Tibial nerve (tissue), 4 donors: Measurements from ENCODE around the gene CLDN14. TPM values are rescaled to one million over a fixed set of nuclear protein-coding genes. Genes with fewer than 3 reads are reported as not detected.

Experiments used
- DNase-seq, 2 donors: peaks; one replicate each; pipeline ENCODE4 v3.0.0-alpha.2; 2019; ENCODE audit warnings: low spot score in 2 of 2
- H3K27ac ChIP-seq, 4 donors: fragments of 200-600 bp; sonication (generic) in 3 of 4; one replicate each; pipeline ENCODE4 v1.5.1; 2017 to 2019; ENCODE audit warnings: mild to moderate bottlenecking in 1 of 4
- H3K27me3 ChIP-seq, 2 donors: fragments of 200-600 bp; sonication (generic) in 1 of 2; one replicate each; pipeline versions ENCODE4 v1.5.1 to v1.6.0; 2017 to 2019
- H3K36me3 ChIP-seq, 3 donors: fragments of 200-600 bp; sonication (generic); one replicate each; pipeline ENCODE4 v1.5.1; 2018 to 2019
- H3K4me1 ChIP-seq, 4 donors: fragments of 200-600 bp; sonication (generic) in 3 of 4; one replicate each; pipeline ENCODE4 v1.5.1; 2017 to 2019
- H3K4me3 ChIP-seq, 4 donors: fragments of 200-600 bp; sonication (generic) in 3 of 4; one replicate each; pipeline ENCODE4 v1.5.1; 2017 to 2019; ENCODE audit warnings: mild to moderate bottlenecking in 1 of 4, moderate library complexity in 1 of 4
- H3K9me3 ChIP-seq, 4 donors: fragments of 200-600 bp; sonication (generic) in 3 of 4; one replicate each; pipeline ENCODE4 v1.5.1; 2017 to 2019
- CTCF ChIP-seq, 5 experiments: fragments of 200-600 bp in 3 of 5; fragments of 450-650 bp in 2 of 5; sonication (generic) in 3 of 5; IDR thresholded peaks; one replicate each; pipeline ENCODE4 v1.5.1; 2016 to 2019; ENCODE audit warnings: antibody characterized with exemption in 5 of 5, mild to moderate bottlenecking in 3 of 5, moderate library complexity in 2 of 5
- EP300 ChIP-seq, 2 donors: sonication (generic); formaldehyde crosslinking; IDR thresholded peaks; one replicate each; pipeline ENCODE4 v1.6.1; 2017; ENCODE audit warnings: antibody characterized with exemption in 2 of 2, mild to moderate bottlenecking in 1 of 2
- POLR2A ChIP-seq, 2 donors: fragments of 450-650 bp; IDR thresholded peaks; one replicate each; pipeline ENCODE4 v1.6.1; 2017; ENCODE audit warnings: antibody characterized with exemption in 2 of 2, mild to moderate bottlenecking in 2 of 2, moderate library complexity in 2 of 2
- WGBS, 2 donors: methylation state at CpG; one replicate each; pipeline ENCODE4 v1.1.5; 2018; 5-methylcytosine and 5-hydroxymethylcytosine counted together
- total RNA-seq, 4 donors: library from RNA; depleted of rRNA; stranded (reverse); fragments of >200 nt; gene quantifications; one replicate each; pipeline ENCODE4 v1.1.0, GENCODE V29; 2016

CLDN14 gene
- total RNA-seq, 4 donors from 2014 or later, result 1.3 TPM; not detected in 3

- DNase-seq, result no peak
- WGBS, 2 donors, result 73 to 74% methylated on average over 4 of the region's 4 CpGs
- peak overlapping the region in 2 of 4 donors; percentile 64 to 79 for H3K27ac ChIP-seq
- no peaks in the 10 kb centered on the region for H3K27me3 ChIP-seq
- H3K4me1 ChIP-seq, result peaks cover 0 to 13% (median 0%) of the 10 kb centered on the region in 4 donors
- no peaks in the 10 kb centered on the region for H3K36me3 ChIP-seq
- H3K9me3 ChIP-seq, result no peaks in the 10 kb centered on the region
- TF ChIP-seq EP300 (IDR thresholded peaks at IDR 0.05), result no peak
- no peak for TF ChIP-seq POLR2A (IDR thresholded peaks at IDR 0.05)
- TF ChIP-seq CTCF (IDR thresholded peaks at IDR 0.05), result no peak
- H3K4me3 ChIP-seq, result peak overlapping the region in 1 of 4 donors; percentile 33
Observed at GRCh38 chr21:36430841-36431240, 49.1 kb downstream of the CLDN14 start.

GRCh38 chr21:36429947-36430546 is 49.9 kb downstream of the CLDN14 start:
- TF ChIP-seq EP300 (IDR thresholded peaks at IDR 0.05) (peak in 1 of 2 donors; percentile 83), POLR2A (IDR thresholded peaks at IDR 0.05) (peak; percentile 7 to 22), CTCF (IDR thresholded peaks at IDR 0.05) (peak in 1 of 5 experiments; percentile 20)
- WGBS, 2 donors, result 34 to 47% methylated on average over 17 to 22 of the region's 22 CpGs
- peak overlapping the region in 3 of 4 donors; percentile 50 to 79 (median 64) for H3K27ac ChIP-seq
- H3K27me3 ChIP-seq, result no peaks in the 10 kb centered on the region
- H3K4me3 ChIP-seq, result peak overlapping the region in 3 of 4 donors; percentile 0 to 33 (median 17)
- no peaks in the 10 kb centered on the region for H3K9me3 ChIP-seq
- DNase-seq, result peak; percentile 41 to 71
- no peaks in the 10 kb centered on the region for H3K36me3 ChIP-seq
- peaks cover 0 to 13% (median 0%) of the 10 kb centered on the region in 4 donors for H3K4me1 ChIP-seq

GRCh38 chr21:36428761-36429432 is 51.0 kb downstream of the CLDN14 start:
- 80 to 82% methylated on average over 12 of the region's 12 CpGs for WGBS, 2 donors
- Histone ChIP-seq H3K4me1 (peaks cover 0 to 13% (median 0%) of the 10 kb centered on the region in 4 donors), H3K4me3 (no peak overlapping the region), H3K36me3 (no peaks in the 10 kb centered on the region), H3K9me3 (no peaks in the 10 kb centered on the region), H3K27ac (peak overlapping the region in 1 of 4 donors; percentile 61), H3K27me3 (no peaks in the 10 kb centered on the region)
- TF ChIP-seq CTCF (IDR thresholded peaks at IDR 0.05), result no peak
- TF ChIP-seq POLR2A (IDR thresholded peaks at IDR 0.05), result no peak
- no peak for TF ChIP-seq EP300 (IDR thresholded peaks at IDR 0.05)
- no peak for DNase-seq

GRCh38 chr21:36427502-36427901 is 52.4 kb downstream of the CLDN14 start:
- no peak overlapping the region for H3K27ac ChIP-seq
- H3K9me3 ChIP-seq, result no peaks in the 10 kb centered on the region
- no peaks in the 10 kb centered on the region for H3K36me3 ChIP-seq
- no peak overlapping the region for H3K4me3 ChIP-seq
- 84 to 90% methylated on average over 4 of the region's 4 CpGs for WGBS, 2 donors
- TF ChIP-seq CTCF (IDR thresholded peaks at IDR 0.05), result no peak
- H3K27me3 ChIP-seq, result no peaks in the 10 kb centered on the region
- no peak for DNase-seq
- peaks cover 0 to 13% (median 0%) of the 10 kb centered on the region in 4 donors for H3K4me1 ChIP-seq

GRCh38 chr21:36425286-36425685 is 54.6 kb downstream of the CLDN14 start:
- DNase-seq, result no peak
- TF ChIP-seq CTCF (IDR thresholded peaks at IDR 0.05), result no peak
- no peak for TF ChIP-seq POLR2A (IDR thresholded peaks at IDR 0.05)
- TF ChIP-seq EP300 (IDR thresholded peaks at IDR 0.05), result no peak
- WGBS, 2 donors, result 52 to 63% methylated on average over 7 to 8 of the region's 9 CpGs

More at GRCh38 chr21:36425286-36425685, 54.6 kb downstream of the CLDN14 start:
- Histone ChIP-seq H3K4me3 (no peak overlapping the region), H3K9me3 (no peaks in the 10 kb centered on the region), H3K36me3 (no peaks in the 10 kb centered on the region), H3K27me3 (no peaks in the 10 kb centered on the region), H3K27ac (no peak overlapping the region), H3K4me1 (peaks cover 0 to under 1% (median 0%) of the 10 kb centered on the region in 4 donors)
